Stomach smooth muscle (tissue), 2 donors: Measurements from ENCODE around the gene UPB1.
"Not testable (repeated sequence)": the region's sequence is repeated elsewhere in the genome, so short reads cannot be mapped to it uniquely, and the experiment has no call there.

Source experiments
- H3K27ac ChIP-seq: one replicate; pipeline ENCODE4 v1.7.0; 2013; ENCODE audit warnings: mild to moderate bottlenecking, low read length, inconsistent platforms
- H3K27me3 ChIP-seq, 2 donors: one replicate each; pipeline ENCODE4 v1.7.0; 2013; ENCODE audit warnings: low read length in 2 of 2; ENCODE audit not compliant: insufficient read depth in 2 of 2, control insufficient read depth in 1 of 2
- H3K36me3 ChIP-seq, 2 donors: one replicate each; pipeline ENCODE4 v1.7.0; 2013; ENCODE audit warnings: low read length in 2 of 2; ENCODE audit not compliant: control insufficient read depth in 2 of 2, insufficient read depth in 2 of 2
- H3K4me1 ChIP-seq: one replicate; pipeline ENCODE4 v1.7.0; 2013; ENCODE audit warnings: low read length; ENCODE audit not compliant: control insufficient read depth, insufficient read depth
- H3K4me3 ChIP-seq, 2 donors: one replicate each; pipeline ENCODE4 v1.7.0; 2013; ENCODE audit warnings: low read length in 2 of 2
- H3K9ac ChIP-seq, 2 donors: one replicate each; pipeline ENCODE4 v1.7.0; 2013; ENCODE audit warnings: low read length in 2 of 2, mild to moderate bottlenecking in 1 of 2
- H3K9me3 ChIP-seq, 2 donors: one replicate each; pipeline ENCODE4 v1.7.0; 2013; ENCODE audit warnings: low read length in 2 of 2; ENCODE audit not compliant: control insufficient read depth in 2 of 2
- donor health status: healthy.
- donor health status: Pancreatic carcinoma.

UPB1 gene

GRCh38 chr22:24548812-24549211, 53.7 kb downstream of the UPB1 start:
- peaks cover 28 to 29% of the 10 kb centered on the region in 2 donors for H3K36me3 ChIP-seq
- no peaks in the 10 kb centered on the region for H3K9me3 ChIP-seq
- H3K4me1 ChIP-seq: peaks cover 47% of the 10 kb centered on the region
- no peaks in the 10 kb centered on the region for H3K27me3 ChIP-seq
- no peak overlapping the region for H3K9ac ChIP-seq
- H3K27ac ChIP-seq: no peak overlapping the region
- no peak overlapping the region for H3K4me3 ChIP-seq

GRCh38 chr22:24550028-24550901, 55.1 kb downstream of the UPB1 start:
- Histone ChIP-seq H3K9me3 (no peaks in the 10 kb centered on the region), H3K9ac (no peak overlapping the region), H3K4me1 (peaks cover 42% of the 10 kb centered on the region), H3K27me3 (no peaks in the 10 kb centered on the region), H3K36me3 (peaks cover 24% of the 10 kb centered on the region in 2 donors), H3K4me3 (no peak overlapping the region), H3K27ac (no peak overlapping the region)

GRCh38 chr22:24550902-24551435, 55.8 kb downstream of the UPB1 start:
- Histone ChIP-seq H3K4me3 (no peak overlapping the region), H3K9ac (no peak overlapping the region), H3K36me3 (peaks cover 24% of the 10 kb centered on the region in 2 donors), H3K4me1 (peaks cover 37% of the 10 kb centered on the region), H3K27me3 (no peaks in the 10 kb centered on the region), H3K27ac (no peak overlapping the region), H3K9me3 (no peaks in the 10 kb centered on the region)

- Histone ChIP-seq H3K9ac (peak overlapping the region; percentile 29 to 94), H3K36me3 (peaks cover 14% of the 10 kb centered on the region in 2 donors), H3K4me3 (peak overlapping the region; percentile 15 to 96), H3K4me1 (peaks cover 51% of the 10 kb centered on the region), H3K27ac (peak overlapping the region; percentile 92)
- H3K9me3 ChIP-seq, H3K27me3 ChIP-seq: not testable (repeated sequence)
Observed at GRCh38 chr22:24552503-24553286, 57.6 kb downstream of the UPB1 start.

- Histone ChIP-seq H3K4me1 (peaks cover 50% of the 10 kb centered on the region), H3K27ac (peak overlapping the region; percentile 92), H3K9ac (peak overlapping the region; percentile 93 to 94), H3K36me3 (peaks cover 16% of the 10 kb centered on the region in 2 donors), H3K27me3 (no peaks in the 10 kb centered on the region), H3K9me3 (no peaks in the 10 kb centered on the region), H3K4me3 (peak overlapping the region; percentile 65 to 96)
Observed at GRCh38 chr22:24553597-24554312, 58.6 kb downstream of the UPB1 start.

GRCh38 chr22:24554313-24555164, 59.4 kb downstream of the UPB1 start, which contains the start of gene GUCD1:
Gene GUCD1, minus strand, starts transcription at chr22:24555138. Its CDS starts 147 bp downstream, at chr22:24554991.
- peak within 1 kb of the TSS; percentile 91 to 98 for H3K4me3 ChIP-seq
- H3K36me3 ChIP-seq: peaks cover 15 to 23% of the 10 kb centered on the region in 2 donors
- H3K9ac ChIP-seq: peak within 1 kb of the TSS; percentile 94 to 97
- peaks cover 48% of the 10 kb centered on the region for H3K4me1 ChIP-seq
- peak within 1 kb of the TSS; percentile 99 for H3K27ac ChIP-seq
- H3K27me3 ChIP-seq: no peaks in the 10 kb centered on the region
- no peaks in the 10 kb centered on the region for H3K9me3 ChIP-seq

GRCh38 chr22:24555165-24556039, 60.3 kb downstream of the UPB1 start, which contains the start of gene SNRPD3:
Gene SNRPD3, plus strand, starts transcription at chr22:24555999. Its CDS starts 1,676 bp downstream, at chr22:24557675.
- H3K27ac ChIP-seq: peak within 1 kb of the TSS; percentile 99
- H3K36me3 ChIP-seq: peaks cover 15 to 24% of the 10 kb centered on the region in 2 donors
- H3K27me3 ChIP-seq: no peaks in the 10 kb centered on the region
- peak within 1 kb of the TSS; percentile 94 to 97 for H3K9ac ChIP-seq
- peak within 1 kb of the TSS; percentile 91 to 98 for H3K4me3 ChIP-seq
- no peaks in the 10 kb centered on the region for H3K9me3 ChIP-seq
- H3K4me1 ChIP-seq: peaks cover 45% of the 10 kb centered on the region

- H3K9ac ChIP-seq: no peak overlapping the region
- H3K36me3 ChIP-seq: peaks cover 31 to 33% of the 10 kb centered on the region in 2 donors
- no peak overlapping the region for H3K27ac ChIP-seq
- no peaks in the 10 kb centered on the region for H3K9me3 ChIP-seq
- H3K27me3 ChIP-seq: no peaks in the 10 kb centered on the region
- peaks cover 34% of the 10 kb centered on the region for H3K4me1 ChIP-seq
- H3K4me3 ChIP-seq: no peak overlapping the region
Observed at GRCh38 chr22:24559471-24559870, 64.3 kb downstream of the UPB1 start.

- Histone ChIP-seq H3K9ac (no peak overlapping the region), H3K27ac (no peak overlapping the region), H3K4me1 (peaks cover 19% of the 10 kb centered on the region)
Observed at GRCh38 chr22:24563246-24563645, 68.1 kb downstream of the UPB1 start.

More at GRCh38 chr22:24563246-24563645, 68.1 kb downstream of the UPB1 start:
- Histone ChIP-seq H3K4me3 (no peak overlapping the region), H3K9me3 (no peaks in the 10 kb centered on the region), H3K27me3 (no peaks in the 10 kb centered on the region), H3K36me3 (peaks cover 28 to 33% of the 10 kb centered on the region in 2 donors)
